ENCODE results near the gene APOE. TPM values are rescaled to one million over a fixed set of nuclear protein-coding genes. Genes with fewer than 3 reads are reported as not detected.
"Not testable (repeated sequence)": the region's sequence is repeated elsewhere in the genome, so short reads cannot be mapped to it uniquely, and the experiment has no call there.

Gene APOE
- total RNA-seq, 1 donor from 2014 or later, result 68.9 TPM

DNA sequence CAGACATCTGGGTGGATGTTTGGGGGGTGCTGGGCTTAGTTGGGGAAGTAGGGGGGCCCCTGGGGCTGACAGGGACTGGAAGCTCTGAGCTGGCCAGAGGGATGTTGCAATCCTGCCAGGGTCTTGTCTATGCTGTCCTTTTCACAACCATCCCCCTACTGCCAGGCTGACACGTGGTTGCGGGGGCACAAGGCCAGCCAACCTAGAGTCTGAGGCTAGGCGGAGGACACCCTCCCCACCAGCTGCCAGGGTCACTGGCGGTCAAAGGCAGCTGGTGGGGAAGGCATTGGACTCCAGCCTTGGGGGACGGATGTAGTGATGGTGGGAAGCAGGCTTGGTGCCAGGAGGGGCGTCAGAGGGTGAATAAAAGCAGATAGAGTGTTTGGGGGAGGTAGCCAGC, 7.3 kb downstream of the APOE start:
- DNase-seq, result peak; percentile 66

- DNase-seq, result not testable (repeated sequence)
These were observed 8.2 kb downstream of the APOE start for GRCh38 chr19:44913512-44914432.

DNA sequence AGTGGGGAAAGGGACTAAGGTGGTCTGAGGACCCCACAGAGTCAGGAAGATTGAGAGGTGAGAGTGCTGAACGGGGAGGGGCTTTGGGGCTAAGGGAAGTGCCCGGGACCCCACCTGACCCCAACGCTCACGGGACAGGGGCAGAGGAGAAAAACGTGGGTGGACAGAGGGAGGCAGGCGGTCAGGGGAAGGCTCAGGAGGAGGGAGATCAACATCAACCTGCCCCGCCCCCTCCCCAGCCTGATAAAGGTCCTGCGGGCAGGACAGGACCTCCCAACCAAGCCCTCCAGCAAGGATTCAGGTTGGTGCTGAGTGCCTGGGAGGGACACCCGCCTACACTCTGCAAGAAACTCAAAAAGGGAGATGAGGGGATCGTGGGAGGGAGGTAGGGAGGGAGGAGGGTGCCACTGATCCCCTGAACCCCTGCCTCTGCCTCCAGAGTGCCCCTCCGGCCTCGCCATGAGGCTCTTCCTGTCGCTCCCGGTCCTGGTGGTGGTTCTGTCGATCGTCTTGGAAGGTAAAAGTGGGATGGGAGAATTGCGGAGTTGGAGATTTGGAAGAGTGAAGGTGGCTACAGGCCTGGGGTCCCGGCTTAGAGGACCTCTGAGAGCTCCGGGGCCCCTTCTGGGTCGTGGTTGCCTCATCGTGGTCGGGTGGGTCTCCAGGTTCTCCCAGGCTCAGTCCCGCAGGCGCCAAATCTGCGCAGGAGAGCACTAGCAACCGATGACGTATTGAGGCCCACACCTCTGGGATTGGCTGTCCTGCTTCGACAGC, 9.0 kb downstream of the APOE start, which contains the start of gene APOC1:
APOC1 (plus strand) TSS at position 176 of the 774 bp plus-strand sequence; CDS start at position 460, 284 bp downstream.
- peak; percentile 79 for DNase-seq

GRCh38 chr19:44924243-44924725, 18.7 kb downstream of the APOE start:
- DNase-seq, result no peak

DNA sequence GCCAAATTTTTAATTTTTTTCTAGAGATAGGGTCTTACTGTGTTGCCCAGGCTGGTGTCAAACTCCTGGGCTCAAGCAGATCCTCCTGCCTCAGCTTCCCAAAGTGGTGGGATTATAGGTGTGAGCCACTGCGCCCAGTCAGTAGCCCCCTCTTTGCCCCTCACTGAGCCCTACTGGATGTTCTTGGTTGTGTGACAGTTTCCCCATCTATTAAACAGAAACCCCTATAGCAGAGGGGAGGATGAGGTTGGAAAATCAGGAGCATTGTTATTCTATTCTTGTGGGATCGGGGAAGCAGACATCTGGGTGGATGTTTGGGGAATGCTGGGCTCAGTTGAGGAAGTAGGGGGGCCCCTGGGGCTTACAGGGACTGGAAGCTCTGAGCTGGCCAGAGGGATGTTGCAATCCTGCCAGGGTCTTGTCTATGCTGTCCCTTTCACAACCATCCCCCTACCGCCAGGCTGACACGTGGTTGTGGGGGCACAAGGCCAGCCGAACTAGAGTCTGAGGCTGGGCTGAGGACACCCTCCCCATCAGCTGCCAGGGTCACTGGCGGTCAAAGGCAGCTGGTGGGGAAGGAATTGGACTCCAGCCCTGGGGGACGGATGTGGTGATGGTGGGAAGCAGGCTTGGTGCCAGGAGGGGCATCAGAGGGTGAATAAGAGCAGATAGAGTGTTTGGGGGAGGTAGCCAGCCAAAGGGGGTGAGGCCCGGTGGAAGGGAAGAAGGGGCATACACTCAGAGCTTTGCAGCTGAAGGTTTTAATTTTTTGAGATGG, 19.7 kb downstream of the APOE start:
- peak; percentile 65 for DNase-seq

DNA sequence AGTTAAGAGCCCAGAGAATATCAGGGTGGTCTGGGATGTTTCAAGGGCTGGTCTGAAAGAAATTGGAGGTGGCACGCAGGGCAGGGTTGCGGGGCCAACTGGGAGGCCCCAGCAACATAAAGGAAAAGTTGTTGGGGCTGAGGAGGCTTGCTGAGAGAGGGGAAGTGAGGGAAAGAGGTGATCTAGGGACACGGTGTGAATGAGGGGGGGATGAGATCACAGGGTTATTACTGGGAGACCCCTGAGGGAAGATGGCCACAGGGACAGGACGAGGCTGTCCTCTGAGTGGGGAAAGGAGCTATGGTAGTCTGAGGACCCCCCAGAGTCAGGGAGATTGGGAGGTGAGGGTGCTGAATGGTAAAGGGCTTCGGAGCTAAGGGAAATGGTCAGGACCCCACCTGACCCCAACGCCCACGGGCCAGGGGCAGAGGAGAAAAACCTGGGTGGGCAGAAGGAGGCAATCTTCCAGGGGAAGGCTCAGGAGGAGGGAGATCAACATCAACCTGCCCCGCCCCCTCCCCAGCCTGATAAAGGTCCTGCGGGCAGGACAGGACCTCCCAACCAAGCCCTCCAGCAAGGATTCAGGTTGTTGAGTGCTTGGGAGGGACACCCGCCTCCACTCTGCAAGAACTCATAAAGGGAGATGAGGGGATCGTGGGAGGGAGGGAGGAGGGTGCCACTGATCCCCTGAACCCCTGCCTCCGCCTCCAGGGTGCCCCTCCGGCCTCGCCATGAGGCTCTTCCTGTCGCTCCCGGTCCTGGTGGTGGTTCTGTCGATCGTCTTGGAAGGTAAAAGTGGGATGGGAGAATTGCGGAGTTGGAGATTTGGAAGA, 20.9 kb downstream of the APOE start:
- not testable (repeated sequence) for DNase-seq

DNA sequence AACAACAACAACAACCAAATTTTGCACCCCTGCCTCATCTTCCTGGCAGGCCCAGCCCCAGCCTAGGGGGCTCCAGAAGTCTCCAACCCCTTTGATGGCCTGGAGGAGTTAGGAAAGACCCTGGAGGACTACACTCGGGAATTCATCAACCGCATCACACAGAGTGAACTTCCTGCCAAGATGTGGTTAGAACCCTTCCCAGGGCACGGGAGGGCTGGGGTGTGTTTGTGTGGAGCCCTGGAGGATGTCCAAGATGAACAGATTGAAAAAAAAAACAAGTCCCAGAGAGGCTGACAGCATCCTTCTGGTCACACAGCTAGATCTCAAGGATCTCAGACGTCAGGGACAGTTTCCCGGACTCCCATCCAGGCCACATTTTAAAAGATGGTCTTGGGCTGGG, 22.1 kb downstream of the APOE start:
- no peak for DNase-seq

DNA sequence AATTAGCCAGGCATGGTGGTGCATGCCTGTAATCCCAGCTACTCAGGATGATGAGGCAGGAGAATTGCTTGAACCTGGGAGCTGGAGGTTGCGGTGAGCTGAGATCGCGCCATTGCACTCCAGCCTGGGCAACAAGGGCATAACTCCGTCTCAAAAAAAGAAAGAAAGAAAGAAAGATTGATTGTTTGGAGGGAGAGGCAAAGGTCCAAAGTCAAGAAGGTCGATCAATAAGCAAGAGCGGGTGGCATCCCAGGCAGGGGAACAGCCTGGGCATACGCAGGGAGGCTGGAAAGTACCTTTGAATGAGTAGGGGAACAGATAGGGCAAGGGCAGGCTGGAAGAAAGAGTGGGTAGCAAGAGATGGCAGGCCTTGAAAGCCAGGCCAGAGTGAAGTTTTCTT, 24.5 kb downstream of the APOE start:
- no peak for DNase-seq

- DNase-seq, result no peak
These were observed 25.9 kb downstream of the APOE start for GRCh38 chr19:44931541-44931940.

DNA sequence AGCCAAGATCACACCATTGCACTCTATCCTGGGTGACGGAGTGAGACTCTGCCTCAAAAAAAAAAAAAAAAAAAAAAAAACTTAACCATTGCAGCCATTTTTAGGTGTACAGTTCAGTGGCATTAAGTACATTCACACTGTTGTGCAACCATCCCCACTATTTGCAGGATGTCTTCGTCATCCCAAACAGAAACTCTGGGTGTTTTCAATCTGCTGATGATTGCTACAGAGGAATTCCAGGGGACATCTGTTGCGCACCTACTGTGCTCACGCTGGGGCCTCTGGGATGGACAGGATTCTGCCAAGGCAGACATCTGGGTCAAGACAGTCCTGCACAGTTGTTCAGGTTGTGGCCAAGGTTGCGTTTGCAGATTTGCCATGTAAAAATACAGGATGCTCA, 34.1 kb downstream of the APOE start:
- DNase-seq, result no peak

GRCh38 chr19:44942067-44942571, 36.5 kb downstream of the APOE start, which contains the start of gene APOC4:
APOC4 (plus strand) TSS chr19:44942237; CDS start chr19:44942278, 41 bp downstream.
- no peak for DNase-seq

GRCh38 chr19:44943801-44944249, 38.2 kb downstream of the APOE start:
- DNase-seq, result peak; percentile 19

DNA sequence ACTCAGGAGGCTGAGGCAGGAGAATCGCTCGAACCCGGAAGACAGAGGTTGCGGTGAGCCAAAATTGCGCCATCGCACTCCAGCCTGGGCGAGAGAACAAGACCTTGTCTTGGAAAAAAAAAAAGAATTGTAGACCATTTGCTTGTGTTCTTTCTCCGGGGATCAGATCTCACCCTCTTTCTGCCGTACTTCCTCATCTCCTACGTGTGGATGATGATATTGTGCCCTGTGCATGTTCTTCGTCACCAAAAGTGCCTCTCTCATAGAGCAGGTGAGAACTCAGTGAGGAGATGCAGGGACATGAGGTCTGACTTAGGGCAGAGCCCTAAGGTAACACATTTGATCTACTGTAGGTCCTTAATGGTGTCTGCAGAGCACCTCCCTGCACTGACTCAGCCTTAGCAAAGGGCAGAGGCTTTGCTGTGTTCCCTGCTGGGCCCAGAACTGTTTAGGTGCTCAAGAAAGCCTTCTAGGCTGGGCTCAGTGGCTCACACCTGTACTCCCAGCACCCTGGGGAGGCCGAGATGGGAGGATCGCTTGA, 41.5 kb downstream of the APOE start:
- no peak for DNase-seq

GRCh38 chr19:44948237-44948636, 42.6 kb downstream of the APOE start:
- DNase-seq, result no peak

DNA sequence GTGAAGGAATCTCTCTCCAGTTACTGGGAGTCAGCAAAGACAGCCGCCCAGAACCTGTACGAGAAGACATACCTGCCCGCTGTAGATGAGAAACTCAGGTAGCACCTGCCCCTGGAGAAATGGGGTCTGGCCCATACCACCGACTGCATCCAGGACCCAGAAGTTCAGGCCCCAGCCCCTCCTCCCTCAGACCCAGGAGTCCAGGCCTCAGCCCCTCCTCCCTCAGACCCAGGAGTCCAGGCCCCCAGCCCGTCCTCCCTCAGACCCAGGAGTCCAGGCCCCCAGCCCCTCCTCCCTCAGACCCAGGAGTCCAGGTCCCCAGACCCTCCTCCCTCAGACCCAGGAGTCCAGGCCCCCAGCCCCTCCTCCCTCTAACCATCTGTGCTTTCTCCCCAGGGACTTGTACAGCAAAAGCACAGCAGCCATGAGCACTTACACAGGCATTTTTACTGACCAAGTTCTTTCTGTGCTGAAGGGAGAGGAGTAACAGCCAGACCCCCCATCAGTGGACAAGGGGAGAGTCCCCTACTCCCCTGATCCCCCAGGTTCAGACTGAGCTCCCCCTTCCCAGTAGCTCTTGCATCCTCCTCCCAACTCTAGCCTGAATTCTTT, 43.3 kb downstream of the APOE start:
- DNase-seq, result no peak

GRCh38 chr19:44949550-44949949, 44.0 kb downstream of the APOE start:
- DNase-seq, result no peak

- DNase-seq, result peak; percentile 69
These were observed 45.9 kb downstream of the APOE start for GRCh38 chr19:44951179-44952159.

DNA sequence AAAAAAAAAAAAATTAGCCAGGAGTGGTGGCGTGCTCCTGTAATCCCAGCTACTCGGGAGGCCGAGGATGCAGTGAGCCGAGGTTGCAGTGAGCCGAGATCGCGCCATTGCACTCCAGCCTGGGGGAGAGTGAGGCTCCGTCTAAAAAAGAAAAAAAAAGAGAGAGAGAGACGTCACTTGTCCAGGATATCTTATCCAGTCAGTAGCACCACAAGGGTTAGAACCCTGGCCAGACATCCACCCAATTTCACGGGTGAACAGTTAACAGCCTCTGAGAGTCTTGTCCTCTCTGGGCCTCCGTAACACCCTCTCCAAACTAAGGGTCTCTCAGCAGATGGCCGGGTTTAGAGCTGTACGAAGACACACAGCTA, 48.7 kb downstream of the APOE start:
- DNase-seq, result no peak
